ENCODE results near the gene WBP2. TPM values are rescaled to one million over a fixed set of nuclear protein-coding genes. Genes with fewer than 3 reads are reported as not detected.
"Not testable (repeated sequence)": the region's sequence is repeated elsewhere in the genome, so short reads cannot be mapped to it uniquely, and the experiment has no call there.

WBP2 gene
- polyA plus RNA-seq, 4 donors, result 56.4 to 93.5 (median 79.6) TPM

GRCh38 chr17:75819116-75819515, 36.0 kb downstream of the WBP2 start:
- no peak for DNase-seq (ENCODE audit: low read depth in 4 of 4, low spot score in 3 of 4)

- no peak for DNase-seq (ENCODE audit: low read depth in 4 of 4, low spot score in 3 of 4)
These were observed 36.7 kb downstream of the WBP2 start for GRCh38 chr17:75818326-75818885.

GRCh38 chr17:75817571-75817970, 37.6 kb downstream of the WBP2 start:
- no peak for DNase-seq (ENCODE audit: low read depth in 4 of 4, low spot score in 3 of 4)

GRCh38 chr17:75816693-75817092, 38.4 kb downstream of the WBP2 start:
- DNase-seq (ENCODE audit: low read depth in 4 of 4, low spot score in 3 of 4), result no peak

- no peak for DNase-seq (ENCODE audit: low read depth in 4 of 4, low spot score in 3 of 4)
These were observed 39.7 kb downstream of the WBP2 start for GRCh38 chr17:75815399-75815798.

GRCh38 chr17:75814900-75815373, 40.2 kb downstream of the WBP2 start:
- DNase-seq (ENCODE audit: low read depth in 4 of 4, low spot score in 3 of 4), result no peak

GRCh38 chr17:75814021-75814395, 41.1 kb downstream of the WBP2 start:
- no peak for DNase-seq (ENCODE audit: low read depth in 4 of 4, low spot score in 3 of 4)

- DNase-seq (ENCODE audit: low read depth in 4 of 4, low spot score in 3 of 4), result no peak
These were observed 41.8 kb downstream of the WBP2 start for GRCh38 chr17:75813081-75814020.

GRCh38 chr17:75812096-75813013, 42.8 kb downstream of the WBP2 start:
- DNase-seq (ENCODE audit: low read depth in 4 of 4, low spot score in 3 of 4), result no peak

- no peak for DNase-seq (ENCODE audit: low read depth in 4 of 4, low spot score in 3 of 4)
These were observed 44.0 kb downstream of the WBP2 start for GRCh38 chr17:75811174-75811573.

GRCh38 chr17:75810756-75811155, 44.4 kb downstream of the WBP2 start:
- DNase-seq (ENCODE audit: low read depth in 4 of 4, low spot score in 3 of 4), result not testable (repeated sequence)

- DNase-seq (ENCODE audit: low read depth in 4 of 4, low spot score in 3 of 4), result no peak
These were observed 44.9 kb downstream of the WBP2 start for GRCh38 chr17:75810216-75810615.

- DNase-seq (ENCODE audit: low read depth in 4 of 4, low spot score in 3 of 4), result no peak
These were observed 45.5 kb downstream of the WBP2 start for GRCh38 chr17:75809631-75810111.

- no peak for DNase-seq (ENCODE audit: low read depth in 4 of 4, low spot score in 3 of 4)
These were observed 46.1 kb downstream of the WBP2 start for GRCh38 chr17:75808905-75809621.

- no peak for DNase-seq (ENCODE audit: low read depth in 4 of 4, low spot score in 3 of 4)
These were observed 46.6 kb downstream of the WBP2 start for GRCh38 chr17:75808549-75808904.

- DNase-seq (ENCODE audit: low read depth in 4 of 4, low spot score in 3 of 4), result no peak
These were observed 47.3 kb downstream of the WBP2 start for GRCh38 chr17:75807861-75808260.

GRCh38 chr17:75806822-75807500, 48.2 kb downstream of the WBP2 start:
- no peak for DNase-seq (ENCODE audit: low read depth in 4 of 4, low spot score in 3 of 4)

GRCh38 chr17:75803883-75804282, 51.3 kb downstream of the WBP2 start:
- DNase-seq (ENCODE audit: low read depth in 4 of 4, low spot score in 3 of 4), result no peak

GRCh38 chr17:75799402-75799801, 55.7 kb downstream of the WBP2 start:
- no peak for DNase-seq (ENCODE audit: low read depth in 4 of 4, low spot score in 3 of 4)
